NCI-H2196 treated with DMSO at 0.1 percent for 48 hours (cell line): ENCODE results near the gene THOC3.
"Not testable (repeated sequence)": the region's sequence is repeated elsewhere in the genome, so short reads cannot be mapped to it uniquely, and the experiment has no call there.

ENCODE experiments used
- DNase-seq: peaks from one replicate; lab custom pipeline; 2025; ENCODE audit not compliant: unreplicated experiment; lab: John Stamatoyannopoulos, UW

The THOC3 gene

GRCh38 chr5:175967471-175968372 lies at the start of gene THOC3:
Gene THOC3, minus strand, starts transcription at chr5:175968315. Its CDS starts 107 bp downstream, at chr5:175968208.
- not testable (repeated sequence) for DNase-seq

GRCh38 chr5:176017324-176017723 lies 49.2 kb upstream of the THOC3 start:
- DNase-seq = not testable (repeated sequence)

- DNase-seq = not testable (repeated sequence)
These were observed 46.2 kb upstream of the THOC3 start for GRCh38 chr5:176014360-176014759.

- DNase-seq = not testable (repeated sequence)
These were observed 43.0 kb upstream of the THOC3 start for GRCh38 chr5:176011088-176011487.

- not testable (repeated sequence) for DNase-seq
These were observed 42.1 kb upstream of the THOC3 start for GRCh38 chr5:176010202-176010601.

- DNase-seq = not testable (repeated sequence)
These were observed 39.1 kb upstream of the THOC3 start for GRCh38 chr5:176007220-176007619.

- DNase-seq = not testable (repeated sequence)
These were observed 38.7 kb upstream of the THOC3 start for GRCh38 chr5:176006819-176007218.

GRCh38 chr5:175997979-175998378 lies 29.9 kb upstream of the THOC3 start:
- not testable (repeated sequence) for DNase-seq

- DNase-seq = not testable (repeated sequence)
These were observed 29.4 kb upstream of the THOC3 start for GRCh38 chr5:175997495-175997894.

- DNase-seq = not testable (repeated sequence)
These were observed 28.7 kb upstream of the THOC3 start for GRCh38 chr5:175996791-175997190.

GRCh38 chr5:175995506-175995905 lies 27.4 kb upstream of the THOC3 start:
- not testable (repeated sequence) for DNase-seq

GRCh38 chr5:175979371-175979995 lies 11.4 kb upstream of the THOC3 start:
- DNase-seq = not testable (repeated sequence)

- DNase-seq = not testable (repeated sequence)
These were observed 266 bp upstream of the THOC3 start for GRCh38 chr5:175968381-175968780.

GRCh38 chr5:175962329-175962728 lies 5.8 kb downstream of the THOC3 start:
- not testable (repeated sequence) for DNase-seq

- DNase-seq = not testable (repeated sequence)
These were observed 7.9 kb downstream of the THOC3 start for GRCh38 chr5:175960228-175960627.

- not testable (repeated sequence) for DNase-seq
These were observed 9.6 kb downstream of the THOC3 start for GRCh38 chr5:175958515-175958914.

- not testable (repeated sequence) for DNase-seq
These were observed 14.0 kb downstream of the THOC3 start for GRCh38 chr5:175954107-175954506.

GRCh38 chr5:175952810-175953209 lies 15.3 kb downstream of the THOC3 start:
- DNase-seq = not testable (repeated sequence)

GRCh38 chr5:175951339-175951969 lies 16.7 kb downstream of the THOC3 start:
- not testable (repeated sequence) for DNase-seq

- DNase-seq = not testable (repeated sequence)
These were observed 19.6 kb downstream of the THOC3 start for GRCh38 chr5:175948329-175949108.

- DNase-seq = not testable (repeated sequence)
These were observed 24.9 kb downstream of the THOC3 start for GRCh38 chr5:175943253-175943652.
